H1 (cell line): ENCODE results near the gene OCEL1. TPM values are rescaled to one million over a fixed set of nuclear protein-coding genes. Genes with fewer than 3 reads are reported as not detected.

Experiments used
- CTCF ChIA-PET: fragments of 300-600 bp; sonication (Branson Sonifier 250); formaldehyde crosslinking; loops from one replicate; lab custom pipeline; 2021; ENCODE audit not compliant: partially characterized antibody; lab: Charles Lee
- POLR2A ChIA-PET: fragments of 300-600 bp; sonication (Branson Sonifier 250); formaldehyde crosslinking; loops from one replicate; lab custom pipeline; 2021; ENCODE audit warnings: inconsistent platforms; ENCODE audit not compliant: partially characterized antibody; lab: Charles Lee
- DNase-seq, 2 experiments: peaks; one replicate each; pipeline versions ENCODE4 v3.0.0 to v3.0.0-alpha.2; 2010 to 2022; ENCODE audit warnings: low spot score in 2 of 2, low read depth in 1 of 2, mixed read lengths in 1 of 2
- FAIRE-seq: peaks from 2 replicates; lab custom pipeline; 2011; peaks lifted over from hg19 to GRCh38; lab: Jason Lieb, UNC
- H2AFZ ChIP-seq: 2 replicates; pipeline ENCODE4 v1.8.1; 2012; ENCODE audit warnings: low read length, inconsistent platforms
- H2AK5ac ChIP-seq: 2 replicates; pipeline ENCODE4 v1.6.1; 2013; ENCODE audit warnings: low read depth, low read length
- H2BK120ac ChIP-seq: replicated peaks from 2 replicates; pipeline ENCODE3; 2013; ENCODE audit warnings: low read depth, low read length, inconsistent platforms
- H2BK12ac ChIP-seq: 2 replicates; pipeline ENCODE4 v1.6.1; 2013; ENCODE audit warnings: low read depth, low read length
- H2BK15ac ChIP-seq: 2 replicates; pipeline ENCODE4 v1.6.1; 2013; ENCODE audit warnings: low read length
- H2BK20ac ChIP-seq: 2 replicates; pipeline ENCODE4 v1.6.1; 2013; ENCODE audit warnings: low read length
- H2BK5ac ChIP-seq: 2 replicates; pipeline ENCODE4 v1.6.1; 2013; ENCODE audit warnings: low read depth, low read length
- H3K14ac ChIP-seq: 2 replicates; pipeline ENCODE4 v1.6.1; 2013; ENCODE audit warnings: inconsistent platforms; ENCODE audit not compliant: insufficient read length
- H3K18ac ChIP-seq: 2 replicates; pipeline ENCODE4 v1.6.1; 2013; ENCODE audit warnings: low read length; ENCODE audit errors: extremely low read depth
- H3K23ac ChIP-seq: 2 replicates; pipeline ENCODE4 v1.6.1; 2013; ENCODE audit warnings: inconsistent platforms; ENCODE audit not compliant: insufficient read length
- H3K23me2 ChIP-seq: 2 replicates; pipeline ENCODE4 v1.6.1; 2013; ENCODE audit warnings: low read depth, low read length
- H3K27ac ChIP-seq: 2 replicates; pipeline ENCODE4 v1.6.1; 2011; ENCODE audit warnings: low read depth, low read length, inconsistent platforms
- H3K27me3 ChIP-seq, 4 experiments: replicated peaks in 1 of 4; 1 replicate in 1 of 4; 2 replicates in 3 of 4; pipeline versions ENCODE4 v1.6.1 to v1.8.1; 2011 to 2013; ENCODE audit warnings: low read length in 3 of 4, mild to moderate bottlenecking in 3 of 4, inconsistent platforms in 2 of 4, mixed read lengths in 2 of 4, moderate library complexity in 1 of 4; ENCODE audit not compliant: control insufficient read depth in 3 of 4, insufficient read depth in 3 of 4; ENCODE audit errors: extremely low read depth in 1 of 4
- H3K36me3 ChIP-seq, 4 experiments: 2 replicates each; pipeline versions ENCODE4 v1.6.1 to v1.8.1; 2011 to 2013; ENCODE audit warnings: mild to moderate bottlenecking in 4 of 4, low read length in 3 of 4, moderate library complexity in 2 of 4, control low read depth in 1 of 4, inconsistent platforms in 1 of 4; ENCODE audit not compliant: insufficient read depth in 4 of 4, control insufficient read depth in 2 of 4
- H3K4ac ChIP-seq: replicated peaks from 2 replicates; pipeline ENCODE3; 2013; ENCODE audit warnings: low read length, low read depth, mixed read lengths, inconsistent platforms; ENCODE audit not compliant: insufficient read length
- H3K4me1 ChIP-seq, 4 experiments: replicated peaks in 1 of 4; 1 replicate in 1 of 4; 2 replicates in 3 of 4; pipeline versions ENCODE4 v1.6.1 to v1.8.1; 2011 to 2013; ENCODE audit warnings: low read length in 3 of 4, inconsistent platforms in 2 of 4, mixed read lengths in 1 of 4; ENCODE audit not compliant: insufficient read depth in 4 of 4, control insufficient read depth in 3 of 4
- H3K4me2 ChIP-seq, 2 experiments: 2 replicates each; pipeline versions ENCODE4 v1.6.1 to v1.8.1; 2011 to 2013; ENCODE audit warnings: low read depth in 2 of 2, low read length in 2 of 2, control low read depth in 1 of 2, inconsistent platforms in 1 of 2, mild to moderate bottlenecking in 1 of 2; ENCODE audit not compliant: insufficient read depth in 1 of 2
- H3K4me3 ChIP-seq, 4 experiments: fragments of 200-600, 300-600 bp in 1 of 4; sonication (generic), shearing (Covaris generic), sonication (Bioruptor Twin) in 1 of 4; 2 replicates each; pipeline versions ENCODE4 v1.5.1 to v1.8.1; 2011 to 2016; ENCODE audit warnings: low read length in 4 of 4, low read depth in 3 of 4, control low read depth in 2 of 4, inconsistent platforms in 2 of 4, mild to moderate bottlenecking in 2 of 4, mixed read lengths in 1 of 4, moderate library complexity in 1 of 4; ENCODE audit not compliant: insufficient read depth in 2 of 4; ENCODE audit errors: extremely low read depth in 1 of 4
- H3K56ac ChIP-seq: replicated peaks from 2 replicates; pipeline ENCODE3; 2013; ENCODE audit warnings: low read depth, mild to moderate bottlenecking, mixed read lengths, low read length, inconsistent platforms; ENCODE audit not compliant: insufficient read length
- H3K79me1 ChIP-seq: 2 replicates; pipeline ENCODE4 v1.6.1; 2013; ENCODE audit warnings: low read depth, low read length, control low read depth
- H3K79me2 ChIP-seq, 2 experiments: 2 replicates each; pipeline versions ENCODE4 v1.6.1 to v1.8.1; 2012 to 2013; ENCODE audit warnings: low read length in 2 of 2, mild to moderate bottlenecking in 2 of 2, inconsistent platforms in 1 of 2; ENCODE audit not compliant: insufficient read depth in 2 of 2, control insufficient read depth in 1 of 2
- H3K9ac ChIP-seq, 4 experiments: replicated peaks in 1 of 4; 1 replicate in 1 of 4; 2 replicates in 3 of 4; pipeline versions ENCODE4 v1.6.1 to v1.8.1; 2011 to 2013; ENCODE audit warnings: low read depth in 3 of 4, low read length in 3 of 4, control low read depth in 2 of 4, mild to moderate bottlenecking in 2 of 4, moderate library complexity in 2 of 4, inconsistent platforms in 1 of 4; ENCODE audit errors: extremely low read depth in 1 of 4
- H3K9me3 ChIP-seq, 2 experiments: 2 replicates each; pipeline versions ENCODE4 v1.6.1 to v1.8.1; 2012 to 2013; ENCODE audit warnings: mild to moderate bottlenecking in 2 of 2, moderate library complexity in 2 of 2, control low read depth in 1 of 2, inconsistent platforms in 1 of 2, low read depth in 1 of 2, low read length in 1 of 2, mixed read lengths in 1 of 2; ENCODE audit not compliant: insufficient read depth in 2 of 2
- H4K20me1 ChIP-seq, 2 experiments: replicated peaks in 1 of 2; 2 replicates each; pipeline versions ENCODE3 to v1.8.1; 2011 to 2013; ENCODE audit warnings: inconsistent platforms in 2 of 2, low read length in 2 of 2, mild to moderate bottlenecking in 1 of 2; ENCODE audit not compliant: insufficient read depth in 2 of 2, control insufficient read depth in 1 of 2
- H4K5ac ChIP-seq: 2 replicates; pipeline ENCODE4 v1.6.1; 2013; ENCODE audit warnings: low read length, low read depth, mixed read lengths, inconsistent platforms; ENCODE audit not compliant: insufficient read length
- H4K8ac ChIP-seq: 2 replicates; pipeline ENCODE4 v1.8.0; 2013; ENCODE audit warnings: mild to moderate bottlenecking, moderate library complexity, low read length, inconsistent platforms; ENCODE audit not compliant: insufficient read depth; ENCODE audit errors: extremely low read depth
- H4K91ac ChIP-seq: replicated peaks from 2 replicates; pipeline ENCODE3; 2013; ENCODE audit warnings: low read length, mixed read lengths, inconsistent platforms; ENCODE audit not compliant: insufficient read length
- CHD1 ChIP-seq: IDR thresholded peaks from 2 replicates; pipeline ENCODE4 v1.6.1; 2012; ENCODE audit warnings: low read depth, low read length, improper control_type of control experiment
- CHD2 ChIP-seq: IDR thresholded peaks from 2 replicates; pipeline ENCODE4 v1.6.1; 2012; ENCODE audit warnings: low read length, improper control_type of control experiment
- FOSL1 ChIP-seq: IDR thresholded peaks from 2 replicates; pipeline ENCODE4 v1.6.1; 2011; ENCODE audit warnings: mild to moderate bottlenecking, low read depth, low read length, moderate library complexity; ENCODE audit not compliant: insufficient read depth
- GTF2F1 ChIP-seq: IDR thresholded peaks from 2 replicates; pipeline ENCODE4 v1.6.1; 2012; ENCODE audit warnings: low read depth, low read length, improper control_type of control experiment, borderline replicate concordance
- KDM4A ChIP-seq: IDR thresholded peaks from one replicate; pipeline ENCODE4 v1.7.1; 2012; ENCODE audit warnings: low read depth, mild to moderate bottlenecking, moderate library complexity, low read length, inconsistent platforms; ENCODE audit not compliant: severe bottlenecking
- KDM5A ChIP-seq: fragments of 200-600 bp; IDR thresholded peaks from 2 replicates; pipeline ENCODE4 v1.7.1; 2012; ENCODE audit warnings: mild to moderate bottlenecking, low read length, inconsistent platforms, mixed read lengths
- POU5F1 ChIP-seq: IDR thresholded peaks from 2 replicates; pipeline ENCODE4 v1.6.1; 2011; ENCODE audit warnings: low read depth, mild to moderate bottlenecking, low read length, moderate library complexity
- RAD21 ChIP-seq, 2 experiments: IDR thresholded peaks in 1 of 2; conservative IDR thresholded peaks in 1 of 2; 2 replicates each; pipeline ENCODE4 v1.6.1; 2011; ENCODE audit warnings: low read depth in 2 of 2, low read length in 2 of 2, improper control_type of control experiment in 1 of 2, inconsistent platforms in 1 of 2, mild to moderate bottlenecking in 1 of 2, moderate library complexity in 1 of 2
- RNF2 ChIP-seq: fragments of 200-900, 300-1000 bp; sonication (generic); IDR thresholded peaks from 2 replicates; pipeline ENCODE4 v1.7.1; 2016; ENCODE audit warnings: borderline replicate concordance, low read depth, mild to moderate bottlenecking, antibody characterized with exemption, low read length; ENCODE audit not compliant: poor library complexity, severe bottlenecking; ENCODE audit errors: missing control alignments
- RXRA ChIP-seq: IDR thresholded peaks from 2 replicates; pipeline ENCODE4 v1.6.1; 2011; ENCODE audit warnings: low read depth, mild to moderate bottlenecking, low read length, moderate library complexity; ENCODE audit not compliant: insufficient read depth
- SP1 ChIP-seq: IDR thresholded peaks from 2 replicates; pipeline ENCODE4 v1.6.1; 2011; ENCODE audit warnings: low read depth, low read length
- SP4 ChIP-seq: IDR thresholded peaks from 2 replicates; pipeline ENCODE4 v1.6.1; 2012; ENCODE audit warnings: low read length, inconsistent platforms
- SRF ChIP-seq: IDR thresholded peaks from 2 replicates; pipeline ENCODE4 v1.6.1; 2011; ENCODE audit warnings: mild to moderate bottlenecking, low read depth, low read length, moderate library complexity
- TAF1 ChIP-seq: IDR thresholded peaks from 2 replicates; pipeline ENCODE4 v1.6.1; 2011; ENCODE audit warnings: mild to moderate bottlenecking, low read depth, low read length
- WGBS, 2 experiments: shearing (Covaris generic) in 1 of 2; methylation state at CpG; one replicate each; pipeline versions ENCODE4 v1.1.6 to v1.1.7; 2013 to 2015; ENCODE audit warnings: low lambda C conversion rate in 2 of 2, mixed read lengths in 2 of 2, inconsistent platforms in 1 of 2, low coverage in 1 of 2, missing lambda C conversion rate in 1 of 2; ENCODE audit not compliant: insufficient replicate concordance in 2 of 2, insufficient coverage in 1 of 2, insufficient read length in 1 of 2; ENCODE audit errors: extremely low coverage in 1 of 2, missing lambda C conversion rate in 1 of 2; 5-methylcytosine and 5-hydroxymethylcytosine counted together
- polyA plus RNA-seq, 7 experiments: library from polyadenylated mRNA; depleted of rRNA in 3 of 7; stranded (reverse) in 5 of 7; unstranded in 2 of 7; fragments of >200 nt in 5 of 7; fragments of 200-250 nt in 2 of 7; gene quantifications; 1 replicate in 5 of 7; 2 replicates in 1 of 7; 4 replicates in 1 of 7; pipeline versions ENCODE4 v1.2.1 to v1.2.3, GENCODE V29; 2011 to 2013; ENCODE audit warnings: missing spikeins in 2 of 7, mixed read lengths in 2 of 7
- total RNA-seq: library from RNA; stranded (reverse); fragmentation: NEBNext Ultra II Directional; extraction: Animal tissue kit (Norgen Biotek cat#: 25700); gene quantifications from 2 replicates; pipeline ENCODE4 v1.2.1, GENCODE V29; 2021

The OCEL1 gene
- total and polyA plus RNA-seq, 2 of the 8 experiments (the other 6 are each of a cell fraction or from before 2014, with no cell fraction given) = 13.3 to 32.6 TPM

- no peak overlapping the region for H2BK5ac ChIP-seq
- no peak overlapping the region for H3K18ac ChIP-seq
- peaks cover 9 to 19% of the 10 kb centered on the region in 2 experiments for H4K20me1 ChIP-seq
- no peak overlapping the region for H3K4me2 ChIP-seq
- ChIA-PET POLR2A (interaction anchor here (0.6 to 12.3 kb wide), 6 partner anchors 11 to 193 kb away, joined by 3 to 118 read pairs (median 5); partner anchors contain the start of genes NR2F6 and USE1), CTCF (interaction anchor here (0.8 to 1.2 kb wide), 3 partner anchors 11 to 51 kb away, joined by 3 read pairs; no protein-coding TSS in a partner anchor)
- no peak overlapping the region for H2BK20ac ChIP-seq
- H3K79me2 ChIP-seq = peaks cover 5 to 32% of the 10 kb centered on the region in 2 experiments; a peak in 3 of 4 replicates
- H3K79me1 ChIP-seq = peaks cover 17% of the 10 kb centered on the region
- peaks cover 3 to 15% (median 10%) of the 10 kb centered on the region in 4 experiments for H3K4me1 ChIP-seq
- no peak overlapping the region for H2AK5ac ChIP-seq
- H3K4ac ChIP-seq = no peak overlapping the region
- H2BK120ac ChIP-seq = no peak overlapping the region
- H3K4me3 ChIP-seq = no peak overlapping the region
- H3K27me3 ChIP-seq = no peaks in the 10 kb centered on the region
- no peak overlapping the region for H4K91ac ChIP-seq
- FAIRE-seq (no peak), DNase-seq (no peak)
- no peaks in the 10 kb centered on the region for H3K9me3 ChIP-seq
- H4K8ac ChIP-seq = no peak overlapping the region
- H3K23ac ChIP-seq = no peak overlapping the region
- H3K9ac ChIP-seq = no peak overlapping the region
- H2BK15ac ChIP-seq = no peak overlapping the region
- H3K36me3 ChIP-seq = peaks cover 4 to 34% (median 13%) of the 10 kb centered on the region in 4 experiments; a peak in 7 of 8 replicates
- H3K56ac ChIP-seq = no peak overlapping the region
- H3K23me2 ChIP-seq = peaks cover 4% of the 10 kb centered on the region; the same call in 1 of the 2 replicates
- 96% methylated on average over 25 of the region's 25 CpGs; no CpG with 5 or more reads in 1 of the 2 experiments for WGBS, 2 experiments
- H2BK12ac ChIP-seq = no peak overlapping the region
- no peak overlapping the region for H4K5ac ChIP-seq
- H2AFZ ChIP-seq = no peak overlapping the region
- H3K27ac ChIP-seq = no peak overlapping the region
- no peak overlapping the region for H3K14ac ChIP-seq
- no peak for TF ChIP-seq SRF
- TF ChIP-seq POU5F1 = no peak
- TF ChIP-seq SP4 = no peak
- TF ChIP-seq KDM5A = no peak
- TF ChIP-seq GTF2F1 = no peak
- TF ChIP-seq SP1 = no peak
- TF ChIP-seq RXRA = no peak
- TF ChIP-seq CHD1 = no peak
- TF ChIP-seq KDM4A = no peak
- TF ChIP-seq CHD2 = no peak
- no peak for TF ChIP-seq RAD21 (IDR thresholded peaks at IDR 0.05 in 1 of 2, conservative IDR thresholded peaks at IDR 0.05 in 1 of 2; ENCODE audit: low read depth in 2 of 2, low read length in 2 of 2)
- no peak for TF ChIP-seq RNF2
- TF ChIP-seq FOSL1 = no peak
- no peak for TF ChIP-seq TAF1
Measured at GRCh38 chr19:17232258-17232657, 6.2 kb downstream of the OCEL1 start.
